OCI-LY7 (cell line): ENCODE results near the gene FBLN1. TPM values are rescaled to one million over a fixed set of nuclear protein-coding genes. Genes with fewer than 3 reads are reported as not detected.
"Not testable (repeated sequence)": the region's sequence is repeated elsewhere in the genome, so short reads cannot be mapped to it uniquely, and the experiment has no call there.

ENCODE experiments used
- BruUV-seq: library from RNA; stranded (reverse); fragments of 400-500 nt; replicated peaks from 2 replicates; lab custom pipeline; 2021; lab: Mats Ljungman, UMichigan
- CTCF ChIA-PET: fragments of 300-600 bp; sonication (Branson Sonifier 250); formaldehyde crosslinking; loops from one replicate; lab custom pipeline; 2022; ENCODE audit warnings: antibody characterized with exemption; ENCODE audit not compliant: unreplicated experiment; lab: Charles Lee
- POLR2A ChIA-PET: fragments of 300-600 bp; sonication (Branson Sonifier 250); formaldehyde crosslinking; loops from one replicate; lab custom pipeline; 2022; ENCODE audit warnings: antibody characterized with exemption; lab: Charles Lee
- DNase-seq: peaks from one replicate; pipeline ENCODE4 v3.0.0-alpha.2; 2015; ENCODE audit warnings: low spot score
- H2AFZ ChIP-seq: fragments of 200-600 bp; sonication (generic), shearing (Covaris generic); 2 replicates; pipeline ENCODE4 v1.6.1; 2014; ENCODE audit warnings: mild to moderate bottlenecking, antibody characterized with exemption, low read length, moderate library complexity
- H3K27ac ChIP-seq: fragments of 200-600 bp; sonication (generic); 2 replicates; pipeline ENCODE4 v1.5.1; 2014; ENCODE audit warnings: mixed run types, low read depth, mild to moderate bottlenecking, moderate library complexity, low read length, inconsistent platforms; ENCODE audit not compliant: poor library complexity, severe bottlenecking
- H3K36me3 ChIP-seq: fragments of 200-600 bp; sonication (generic); 2 replicates; pipeline ENCODE4 v1.6.1; 2014; ENCODE audit warnings: mild to moderate bottlenecking, antibody characterized with exemption, low read length, moderate library complexity, mixed read lengths; ENCODE audit not compliant: insufficient read depth
- H3K4me1 ChIP-seq: fragments of 200-600 bp; sonication (generic); 2 replicates; pipeline ENCODE4 v1.5.1; 2014; ENCODE audit warnings: mild to moderate bottlenecking, low read length; ENCODE audit not compliant: insufficient read depth, poor library complexity, severe bottlenecking
- H3K4me2 ChIP-seq: fragments of 200-600 bp; sonication (generic); 2 replicates; pipeline ENCODE4 v1.6.1; 2014; ENCODE audit warnings: mild to moderate bottlenecking, low read length
- H3K4me3 ChIP-seq: fragments of 200-600 bp; sonication (generic); 2 replicates; pipeline ENCODE4 v1.5.1; 2014; ENCODE audit warnings: mild to moderate bottlenecking, low read depth, low read length; ENCODE audit not compliant: poor library complexity, severe bottlenecking
- H3K79me2 ChIP-seq: fragments of 200-600 bp; sonication (generic); 2 replicates; pipeline ENCODE4 v1.6.1; 2016; ENCODE audit warnings: low read depth, mild to moderate bottlenecking, low read length, moderate library complexity, mixed read lengths; ENCODE audit not compliant: insufficient read depth
- H3K9me2 ChIP-seq: fragments of 200-600 bp; sonication (generic); 2 replicates; pipeline ENCODE4 v1.6.1; 2016; ENCODE audit warnings: mild to moderate bottlenecking, low read length, mixed read lengths; ENCODE audit not compliant: insufficient read depth
- H3K9me3 ChIP-seq: fragments of 200-600 bp; sonication (generic); 2 replicates; pipeline ENCODE4 v1.6.1; 2014; ENCODE audit warnings: mild to moderate bottlenecking, mixed run types, low read length, mixed read lengths
- H4K20me1 ChIP-seq: fragments of 200-600 bp; sonication (generic); 2 replicates; pipeline ENCODE4 v1.6.1; 2014; ENCODE audit warnings: mild to moderate bottlenecking, antibody characterized with exemption, low read length, moderate library complexity, mixed read lengths; ENCODE audit not compliant: insufficient read depth
- CTCF ChIP-seq: fragments of 200-600 bp; sonication (generic); conservative IDR thresholded peaks from 2 replicates; pipeline ENCODE4 v1.5.1; 2014; ENCODE audit warnings: mild to moderate bottlenecking, antibody characterized with exemption, low read length, moderate library complexity, mixed read lengths
- EZH2phosphoT487 ChIP-seq: fragments of 200-600 bp; sonication (generic); IDR thresholded peaks from 2 replicates; pipeline ENCODE4 v1.6.1; 2018; ENCODE audit warnings: low read depth, borderline replicate concordance, mild to moderate bottlenecking, mixed run types, antibody characterized with exemption, low read length, moderate library complexity, mixed read lengths
- intact Hi-C: fragments of 100-400 bp; cut with micrococcal nuclease; formaldehyde crosslinking; loops from one replicate; pipeline ENCODE4 v1.10.0; 2022; ENCODE audit not compliant: unreplicated experiment
- total RNA-seq, 2 experiments: library from RNA; depleted of rRNA in 1 of 2; stranded (reverse); fragments of >200 nt in 1 of 2; shearing (Covaris generic) in 1 of 2; gene quantifications; 2 replicates each; pipeline ENCODE4 v1.2.3, GENCODE V29; 2014 to 2022

FBLN1 gene
- total RNA-seq, 2 experiments from 2014 or later = not detected

GRCh38 chr22:45460288-45461109 lies 42.2 kb upstream of the FBLN1 start:
- Histone ChIP-seq H3K9me2 (no peaks in the 10 kb centered on the region), H3K4me2 (no peak overlapping the region), H3K36me3 (no peaks in the 10 kb centered on the region), H3K27ac (no peak overlapping the region), H3K4me3 (no peak overlapping the region), H2AFZ (no peak overlapping the region), H4K20me1 (no peaks in the 10 kb centered on the region), H3K9me3 (no peaks in the 10 kb centered on the region), H3K79me2 (no peaks in the 10 kb centered on the region), H3K4me1 (no peaks in the 10 kb centered on the region)
- ChIA-PET CTCF (no interaction called here), POLR2A (interaction anchor here (0.6 kb wide), 1 partner anchor 34 kb away, joined by 3 read pairs; no protein-coding TSS in a partner anchor)
- no peak for DNase-seq
- no TSS peak for BruUV-seq
- no peak for TF ChIP-seq CTCF
- TF ChIP-seq EZH2phosphoT487 = no peak
- intact Hi-C loops = no loop called here

DNA sequence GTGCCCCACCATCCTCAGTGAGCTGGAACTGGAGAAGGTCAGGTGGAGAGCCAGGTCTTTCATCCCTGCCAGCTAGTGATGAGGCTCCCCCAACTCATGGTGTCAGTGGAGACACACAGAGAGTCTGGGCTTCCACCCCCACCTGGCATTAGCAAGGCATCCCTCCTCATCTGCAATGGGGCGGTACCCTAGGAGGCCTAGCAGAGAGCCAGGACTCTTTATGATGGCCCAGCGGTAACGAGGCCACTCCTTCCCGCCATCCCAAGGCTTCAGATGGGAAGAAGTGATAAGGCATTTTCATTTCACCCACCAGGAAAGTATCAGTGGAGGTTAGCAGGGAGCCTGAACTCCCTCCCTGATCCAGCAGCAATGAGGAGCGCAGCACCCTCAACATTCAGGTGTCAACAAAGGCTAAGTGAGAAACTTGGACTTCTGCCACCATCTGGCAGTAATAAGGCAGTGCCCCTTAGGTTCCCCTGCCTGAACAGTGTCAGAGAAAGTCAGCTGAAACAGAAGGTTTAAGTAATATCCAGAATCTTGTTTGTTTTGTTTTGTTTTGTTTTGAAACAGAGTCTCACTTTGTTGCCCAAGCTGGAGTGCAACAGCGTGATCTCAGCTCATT lies 40.5 kb upstream of the FBLN1 start:
- no peak overlapping the region for H3K27ac ChIP-seq
- no TSS peak for BruUV-seq
- H4K20me1 ChIP-seq = no peaks in the 10 kb centered on the region
- ChIA-PET CTCF (no interaction called here), POLR2A (no interaction called here)
- H3K9me2 ChIP-seq = no peaks in the 10 kb centered on the region
- no peak overlapping the region for H3K4me2 ChIP-seq
- H3K4me1 ChIP-seq = no peaks in the 10 kb centered on the region
- intact Hi-C loops = no loop called here
- peak; percentile 27 for DNase-seq
- H3K36me3 ChIP-seq = no peaks in the 10 kb centered on the region
- H2AFZ ChIP-seq = no peak overlapping the region
- H3K4me3 ChIP-seq = no peak overlapping the region
- H3K79me2 ChIP-seq = no peaks in the 10 kb centered on the region
- no peaks in the 10 kb centered on the region for H3K9me3 ChIP-seq
- TF ChIP-seq EZH2phosphoT487 = no peak
- TF ChIP-seq CTCF = peak; percentile 69

DNA sequence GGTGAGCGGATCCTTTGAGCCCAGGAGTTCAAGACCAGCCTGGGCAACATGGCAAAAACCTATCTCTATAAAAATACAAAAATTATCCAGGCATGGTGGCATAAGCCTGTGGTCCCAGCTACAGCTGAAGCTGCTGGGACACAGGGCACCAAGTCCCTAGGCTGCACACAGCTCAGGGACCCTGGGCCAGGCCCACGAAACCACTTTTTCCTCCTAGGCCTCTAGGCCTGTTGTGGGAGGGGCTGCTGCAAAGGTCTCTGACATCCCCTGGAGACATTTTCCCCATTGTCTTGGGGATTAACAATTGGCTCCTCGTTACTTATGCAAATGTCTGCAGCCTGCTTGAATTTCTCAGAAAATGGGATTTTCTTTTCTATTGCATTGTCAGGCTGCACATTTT lies 39.0 kb upstream of the FBLN1 start:
- H3K4me3 ChIP-seq, BruUV-seq, H3K4me2 ChIP-seq, intact Hi-C loops, DNase-seq, CTCF ChIA-PET, H4K20me1 ChIP-seq, H3K27ac ChIP-seq, H3K9me3 ChIP-seq, H2AFZ ChIP-seq, H3K79me2 ChIP-seq, POLR2A ChIA-PET, H3K4me1 ChIP-seq, H3K36me3 ChIP-seq, H3K9me2 ChIP-seq: not testable (repeated sequence)
